ENCODE results near the gene ADAM8. TPM values are rescaled to one million over a fixed set of nuclear protein-coding genes. Genes with fewer than 3 reads are reported as not detected.
A peak's percentile ranks its signal among the peaks of the same experiment; 100 is the strongest.

Gene ADAM8
- total RNA-seq, 2 donors from 2014 or later, result 3.7 to 5.5 TPM

- Mint-ChIP-seq H3K27me3 (ENCODE audit: insufficient read depth) (peaks cover 84% of the 10 kb centered on the region), H3K9me3 (peaks cover 5% of the 10 kb centered on the region), H3K4me1 (peaks cover 4% of the 10 kb centered on the region), H3K27ac (no peak within 1 kb of the TSS), H3K36me3 (ENCODE audit: low read depth) (peaks cover 2% of the 10 kb centered on the region), H3K4me3 (peak within 1 kb of the TSS; percentile 42)
- peak; percentile 67 for DNase-seq
- H3K4me1 ChIP-seq (ENCODE audit: control insufficient read depth, insufficient read depth, low read length), result no peaks in the 10 kb centered on the region
- TF ChIP-seq, protein P1, sequence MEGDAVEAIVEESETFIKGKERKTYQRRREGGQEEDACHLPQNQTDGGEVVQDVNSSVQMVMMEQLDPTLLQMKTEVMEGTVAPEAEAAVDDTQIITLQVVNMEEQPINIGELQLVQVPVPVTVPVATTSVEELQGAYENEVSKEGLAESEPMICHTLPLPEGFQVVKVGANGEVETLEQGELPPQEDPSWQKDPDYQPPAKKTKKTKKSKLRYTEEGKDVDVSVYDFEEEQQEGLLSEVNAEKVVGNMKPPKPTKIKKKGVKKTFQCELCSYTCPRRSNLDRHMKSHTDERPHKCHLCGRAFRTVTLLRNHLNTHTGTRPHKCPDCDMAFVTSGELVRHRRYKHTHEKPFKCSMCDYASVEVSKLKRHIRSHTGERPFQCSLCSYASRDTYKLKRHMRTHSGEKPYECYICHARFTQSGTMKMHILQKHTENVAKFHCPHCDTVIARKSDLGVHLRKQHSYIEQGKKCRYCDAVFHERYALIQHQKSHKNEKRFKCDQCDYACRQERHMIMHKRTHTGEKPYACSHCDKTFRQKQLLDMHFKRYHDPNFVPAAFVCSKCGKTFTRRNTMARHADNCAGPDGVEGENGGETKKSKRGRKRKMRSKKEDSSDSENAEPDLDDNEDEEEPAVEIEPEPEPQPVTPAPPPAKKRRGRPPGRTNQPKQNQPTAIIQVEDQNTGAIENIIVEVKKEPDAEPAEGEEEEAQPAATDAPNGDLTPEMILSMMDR (conservative IDR thresholded peaks at IDR 0.05), result no peak
- 0 to 1% methylated on average over 5 to 40 of the region's 49 CpGs for WGBS, 2 experiments (ENCODE audit: insufficient coverage in 1 of 2, insufficient read length in 1 of 2)
- H3K27me3 ChIP-seq (ENCODE audit: control insufficient read depth, insufficient read depth, low read length, poor library complexity, severe bottlenecking), result peaks cover 82% of the 10 kb centered on the region
- no peak within 1 kb of the TSS for H3K9ac ChIP-seq (ENCODE audit: extremely low read depth, low read length, poor library complexity, severe bottlenecking)
- no peaks in the 10 kb centered on the region for H3K9me3 ChIP-seq (ENCODE audit: control insufficient read depth, low read length)
- H3K4me3 ChIP-seq (ENCODE audit: low read length), result no peak within 1 kb of the TSS
- H3K27ac ChIP-seq (ENCODE audit: low read depth, low read length), result no peak within 1 kb of the TSS
- H3K36me3 ChIP-seq (ENCODE audit: control insufficient read depth, insufficient read depth, low read length), result no peaks in the 10 kb centered on the region
Observed at GRCh38 chr10:133230044-133230361, 46.7 kb downstream of the ADAM8 start, which contains the start of gene UTF1. TSS of gene UTF1 (plus strand) at chr10:133230217. CDS start at chr10:133230289, 72 bp downstream.

GRCh38 chr10:133229265-133230043, 47.2 kb downstream of the ADAM8 start:
- H3K4me3 ChIP-seq (ENCODE audit: low read length), result no peak overlapping the region

DNA sequence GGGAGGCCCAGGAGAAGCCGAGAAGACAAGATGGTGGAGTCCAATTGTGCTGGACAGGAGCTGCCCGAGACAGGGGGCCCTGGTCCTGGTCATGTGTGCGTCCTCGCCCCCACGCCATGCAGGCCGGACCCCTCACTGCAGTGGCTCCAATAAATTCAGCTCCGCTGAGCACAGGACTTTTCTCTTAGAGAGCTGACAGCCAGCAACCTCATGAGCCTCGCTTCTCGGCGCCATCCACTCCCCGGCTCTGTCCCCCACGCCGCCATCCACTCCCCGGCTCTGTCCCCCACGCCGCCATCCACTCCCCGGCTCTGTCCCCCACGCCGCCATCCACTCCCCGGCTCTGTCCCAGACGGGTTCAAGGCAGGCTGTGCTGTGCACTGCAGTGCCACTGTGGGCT, 49.4 kb downstream of the ADAM8 start:
- H3K9ac ChIP-seq (ENCODE audit: extremely low read depth, low read length, poor library complexity, severe bottlenecking), result no peak overlapping the region
- no peaks in the 10 kb centered on the region for H3K36me3 ChIP-seq (ENCODE audit: control insufficient read depth, insufficient read depth, low read length)
- no peak for DNase-seq
- no peak overlapping the region for H3K27ac ChIP-seq (ENCODE audit: low read depth, low read length)
- H3K4me3 ChIP-seq (ENCODE audit: low read length), result no peak overlapping the region
- H3K9me3 Mint-ChIP-seq, result peaks cover 5% of the 10 kb centered on the region
- peaks cover 60% of the 10 kb centered on the region for H3K27me3 Mint-ChIP-seq (ENCODE audit: insufficient read depth)
- no peak overlapping the region for H3K27ac Mint-ChIP-seq
- H3K36me3 Mint-ChIP-seq (ENCODE audit: low read depth), result peaks cover 2% of the 10 kb centered on the region
- no peaks in the 10 kb centered on the region for H3K4me1 ChIP-seq (ENCODE audit: control insufficient read depth, insufficient read depth, low read length)
- H3K4me1 Mint-ChIP-seq, result peaks cover 7% of the 10 kb centered on the region
- TF ChIP-seq, protein P1 (conservative IDR thresholded peaks at IDR 0.05), result no peak
- H3K9me3 ChIP-seq (ENCODE audit: control insufficient read depth, low read length), result no peaks in the 10 kb centered on the region
- WGBS, 2 experiments (ENCODE audit: insufficient coverage in 1 of 2, insufficient read length in 1 of 2), result 94 to 95% methylated on average over 17 to 21 of the region's 21 CpGs
- peaks cover 55% of the 10 kb centered on the region for H3K27me3 ChIP-seq (ENCODE audit: control insufficient read depth, insufficient read depth, low read length, poor library complexity, severe bottlenecking)
- H3K4me3 Mint-ChIP-seq, result no peak overlapping the region

More at GRCh38 chr10:133229265-133230043, 47.2 kb downstream of the ADAM8 start:
- peak; percentile 74 for DNase-seq
- H3K36me3 ChIP-seq (ENCODE audit: control insufficient read depth, insufficient read depth, low read length), result no peaks in the 10 kb centered on the region
- whole genome bisulfite sequencing, 2 experiments (ENCODE audit: insufficient coverage in 1 of 2, insufficient read length in 1 of 2), result 13 to 22% methylated on average over 35 to 58 of the region's 58 CpGs
- peak overlapping the region; percentile 34 for H3K4me3 Mint-ChIP-seq
- TF ChIP-seq, protein P1 (conservative IDR thresholded peaks at IDR 0.05), result no peak
- H3K36me3 Mint-ChIP-seq (ENCODE audit: low read depth), result peaks cover 2% of the 10 kb centered on the region
- H3K9me3 Mint-ChIP-seq, result peaks cover 5% of the 10 kb centered on the region
- peaks cover 80% of the 10 kb centered on the region for H3K27me3 Mint-ChIP-seq (ENCODE audit: insufficient read depth)
- no peak overlapping the region for H3K27ac Mint-ChIP-seq
- no peak overlapping the region for H3K27ac ChIP-seq (ENCODE audit: low read depth, low read length)
- no peak overlapping the region for H3K9ac ChIP-seq (ENCODE audit: extremely low read depth, low read length, poor library complexity, severe bottlenecking)
- H3K4me1 ChIP-seq (ENCODE audit: control insufficient read depth, insufficient read depth, low read length), result no peaks in the 10 kb centered on the region
- H3K4me1 Mint-ChIP-seq, result peaks cover 7% of the 10 kb centered on the region
- H3K9me3 ChIP-seq (ENCODE audit: control insufficient read depth, low read length), result no peaks in the 10 kb centered on the region
- H3K27me3 ChIP-seq (ENCODE audit: control insufficient read depth, insufficient read depth, low read length, poor library complexity, severe bottlenecking), result peaks cover 77% of the 10 kb centered on the region
